Measurements from ENCODE around the gene MAP2K2.
"Not testable (repeated sequence)": the region's sequence is repeated elsewhere in the genome, so short reads cannot be mapped to it uniquely, and the experiment has no call there.

MAP2K2 gene

DNA sequence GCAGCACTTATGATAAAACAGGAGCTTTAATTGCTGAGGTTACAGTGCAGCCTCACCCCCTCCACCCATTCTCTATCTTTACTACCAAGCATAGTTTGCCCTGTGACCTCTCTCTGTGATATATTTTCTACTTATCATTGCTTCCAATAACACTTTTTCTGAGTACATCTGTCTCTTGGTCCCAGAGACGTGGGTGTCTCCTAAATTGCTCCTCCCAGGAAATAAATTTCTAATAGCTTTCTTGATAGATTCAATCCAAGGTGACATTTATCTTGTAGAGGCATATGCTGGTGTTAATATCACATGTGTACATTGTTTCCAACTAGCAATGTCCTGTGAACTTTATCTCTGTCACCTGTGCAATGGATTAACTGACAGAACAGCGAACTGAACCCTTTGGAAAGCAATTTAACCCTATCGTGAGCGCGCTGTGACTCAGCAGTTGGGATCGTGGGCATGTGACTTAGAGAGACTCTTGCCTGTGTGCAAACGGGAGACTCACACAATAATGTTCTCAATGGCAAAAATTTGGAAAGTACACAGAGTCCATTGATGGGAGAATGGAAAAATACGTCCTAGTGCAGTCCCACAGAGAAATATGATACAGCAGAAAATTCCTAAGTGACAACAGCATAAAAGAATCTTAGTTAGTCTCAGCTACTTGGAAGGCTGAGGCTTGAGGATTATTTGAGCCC, 7.0 kb upstream of the MAP2K2 start:
- DNase-seq (ENCODE audit: low read depth, low spot score): no peak

GRCh38 chr19:4129050-4129449, 5.1 kb upstream of the MAP2K2 start:
- not testable (repeated sequence) for DNase-seq (ENCODE audit: low read depth, low spot score)

- not testable (repeated sequence) for DNase-seq (ENCODE audit: low read depth, low spot score)
Measured at GRCh38 chr19:4127322-4127721, 3.4 kb upstream of the MAP2K2 start.

DNA sequence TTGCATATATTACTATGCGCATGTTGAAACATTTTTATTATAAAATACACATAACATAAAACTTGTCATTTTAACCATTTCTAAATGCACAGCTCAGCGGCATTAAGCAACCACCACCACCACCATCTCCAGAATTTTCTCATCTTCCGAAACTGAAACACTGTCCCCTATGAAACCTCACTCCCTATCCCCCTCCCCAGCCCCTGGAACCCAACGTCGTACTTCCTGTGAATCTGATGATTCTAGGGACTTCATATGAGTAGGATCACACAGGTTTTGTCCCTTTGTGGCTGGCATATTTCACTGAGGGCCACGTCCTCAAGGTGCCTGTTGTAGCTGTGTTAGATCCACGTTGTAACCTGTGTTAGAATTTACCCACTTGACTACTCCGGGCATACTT, 716 bp upstream of the MAP2K2 start:
- DNase-seq (ENCODE audit: low read depth, low spot score): no peak

GRCh38 chr19:4122480-4122879, 1.4 kb downstream of the MAP2K2 start:
- DNase-seq (ENCODE audit: low read depth, low spot score): no peak

DNA sequence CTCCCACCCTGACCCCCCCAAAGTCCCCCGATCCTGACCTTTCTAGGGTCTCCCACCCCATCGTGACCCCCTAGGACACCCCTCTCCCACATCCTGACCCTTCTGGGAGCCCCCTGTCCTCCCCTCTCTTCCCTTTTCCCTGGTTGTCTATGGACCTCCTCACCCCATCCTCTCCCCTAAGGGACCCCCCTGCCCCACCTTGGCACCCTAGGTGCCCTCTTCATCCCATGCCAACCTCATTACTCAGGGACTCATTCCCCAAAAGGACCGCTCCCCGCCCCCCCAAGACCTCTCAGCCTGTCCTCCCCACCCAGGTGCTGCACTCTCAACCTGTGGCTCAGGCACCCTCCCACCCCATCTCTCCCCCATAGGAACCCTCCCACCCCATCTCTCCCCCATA, 2.1 kb downstream of the MAP2K2 start:
- DNase-seq (ENCODE audit: low read depth, low spot score): no peak

GRCh38 chr19:4121273-4121612, 2.7 kb downstream of the MAP2K2 start:
- DNase-seq (ENCODE audit: low read depth, low spot score): no peak

DNA sequence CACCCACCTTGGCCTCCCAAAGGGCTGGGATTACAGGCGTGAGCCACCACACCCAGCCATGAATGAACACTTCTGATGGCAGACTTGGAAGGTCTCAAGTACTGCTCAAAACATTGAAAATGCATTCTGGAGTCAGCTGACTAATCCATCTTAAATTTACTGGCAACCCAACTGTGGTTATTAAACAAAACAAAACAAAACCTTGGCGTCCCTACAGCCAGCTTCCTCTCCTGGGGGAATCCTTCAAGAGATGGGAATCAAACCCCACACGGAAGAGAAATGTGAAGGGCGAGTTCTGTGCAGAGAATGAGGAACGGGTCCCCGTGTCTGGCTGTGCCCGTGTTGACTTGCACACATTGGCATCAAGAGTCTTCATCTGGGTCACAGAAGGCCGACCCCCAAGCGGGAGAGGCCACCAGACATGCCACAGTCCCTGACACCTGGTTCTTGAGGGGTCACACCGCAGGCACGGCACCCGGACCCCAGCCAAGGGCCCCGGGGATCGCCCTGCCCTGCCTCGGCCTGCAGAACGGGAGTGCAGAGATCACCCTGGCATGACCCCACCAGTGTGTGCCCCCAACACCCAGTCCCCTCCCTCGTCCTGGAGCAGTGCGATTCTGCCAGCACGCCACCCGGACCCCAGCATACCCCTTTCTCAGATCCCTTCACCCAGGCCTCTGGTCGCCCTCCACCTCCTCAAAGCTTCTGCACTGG, 3.2 kb downstream of the MAP2K2 start:
- DNase-seq (ENCODE audit: low read depth, low spot score): no peak

DNA sequence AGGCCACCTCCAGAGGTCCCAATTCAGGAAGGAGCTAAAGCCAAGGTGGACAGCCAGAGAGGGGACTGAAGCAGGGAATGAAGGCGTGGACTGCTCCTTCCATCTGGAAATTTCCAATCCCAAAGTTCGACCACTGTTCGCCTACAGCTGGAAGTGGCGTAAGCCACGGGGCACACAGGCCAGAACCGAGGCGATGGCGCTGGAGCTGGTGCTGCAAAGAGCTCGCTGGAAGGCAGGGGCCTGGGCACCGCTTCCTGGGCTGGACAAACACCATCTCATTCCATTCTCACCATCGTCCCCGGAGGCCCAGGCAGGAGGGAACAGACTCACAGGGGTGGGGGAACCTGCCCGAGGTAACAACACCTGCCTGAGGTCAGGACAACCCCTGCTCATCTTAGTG, 4.2 kb downstream of the MAP2K2 start:
- no peak for DNase-seq (ENCODE audit: low read depth, low spot score)

- no peak for DNase-seq (ENCODE audit: low read depth, low spot score)
Measured at GRCh38 chr19:4115818-4116385, 8.0 kb downstream of the MAP2K2 start.

- peak; percentile 34 for DNase-seq (ENCODE audit: low read depth, low spot score)
Measured at GRCh38 chr19:4115050-4115817, 8.7 kb downstream of the MAP2K2 start.

DNA sequence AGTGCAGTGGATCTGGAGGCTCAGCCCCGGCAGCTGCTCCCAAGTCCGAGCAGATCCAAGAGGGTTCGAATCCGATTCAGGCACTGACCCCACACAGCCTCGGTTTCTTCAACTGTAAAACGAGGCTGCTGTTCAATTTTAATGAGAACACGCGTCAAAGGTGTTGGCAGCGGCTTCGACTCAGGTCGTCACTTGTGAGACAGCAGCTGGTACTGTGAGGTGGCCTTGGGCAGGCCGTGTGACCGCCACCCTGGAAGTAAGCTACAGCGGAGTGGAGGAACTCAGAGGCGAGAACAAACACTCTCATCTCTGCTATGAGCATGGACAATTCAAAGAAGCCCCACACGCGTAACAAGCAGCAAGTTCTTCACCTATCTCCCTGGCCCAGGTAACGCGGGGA, 9.7 kb downstream of the MAP2K2 start:
- DNase-seq (ENCODE audit: low read depth, low spot score): no peak

DNA sequence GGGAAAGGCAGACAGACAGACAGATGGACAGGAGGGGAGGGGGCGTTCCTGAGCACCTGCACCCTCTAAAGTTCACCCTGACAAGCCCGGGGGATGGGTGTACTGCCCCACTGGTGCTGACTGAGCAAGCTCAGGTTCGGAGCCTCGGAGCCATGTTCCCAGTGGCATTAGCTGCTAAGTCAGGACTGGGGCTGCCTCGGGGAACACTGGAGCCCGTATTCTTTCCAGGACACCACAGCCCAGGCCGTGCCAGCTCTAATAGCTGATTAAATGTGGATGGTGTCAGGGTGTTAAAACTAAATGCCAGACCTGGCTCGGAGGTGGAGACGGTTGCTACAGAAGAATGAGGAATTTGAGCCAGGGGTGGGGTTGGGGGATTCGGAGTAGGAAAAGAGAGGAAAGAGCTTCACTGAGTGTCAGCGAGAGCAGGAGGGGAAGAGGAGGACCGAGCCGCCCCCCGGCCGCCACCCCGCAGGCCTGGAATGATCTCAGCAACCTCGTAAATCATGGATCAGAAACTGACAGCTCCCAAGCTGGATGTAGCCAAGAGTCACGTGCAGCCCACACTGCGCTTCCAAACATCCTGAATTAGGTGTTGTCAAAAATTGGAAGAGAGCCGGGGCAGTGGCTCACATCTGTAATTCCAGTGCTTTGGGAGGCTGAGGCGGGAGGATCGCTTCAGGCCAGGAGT, 10.4 kb downstream of the MAP2K2 start:
- DNase-seq (ENCODE audit: low read depth, low spot score): no peak

DNA sequence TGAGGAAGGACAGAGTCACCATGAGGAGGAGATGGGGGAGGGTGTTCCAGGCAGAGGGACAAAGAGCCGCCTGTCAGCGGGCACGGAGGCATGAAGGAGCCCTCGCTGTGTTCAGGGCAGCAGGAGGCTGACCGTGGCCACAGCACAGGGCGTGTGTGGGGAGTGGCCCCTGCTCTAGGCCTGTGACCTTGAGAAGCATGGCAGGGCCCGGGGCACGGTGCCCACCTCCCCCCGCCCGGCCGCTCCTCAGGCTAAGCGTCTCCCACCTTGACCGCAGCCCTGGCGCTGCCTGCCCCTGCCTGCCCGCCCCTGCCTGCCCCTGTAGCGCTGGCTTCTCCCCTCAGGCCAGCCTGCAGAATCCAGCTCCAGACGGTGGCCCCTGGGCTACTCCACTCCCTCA, 11.6 kb downstream of the MAP2K2 start:
- no peak for DNase-seq (ENCODE audit: low read depth, low spot score)

DNA sequence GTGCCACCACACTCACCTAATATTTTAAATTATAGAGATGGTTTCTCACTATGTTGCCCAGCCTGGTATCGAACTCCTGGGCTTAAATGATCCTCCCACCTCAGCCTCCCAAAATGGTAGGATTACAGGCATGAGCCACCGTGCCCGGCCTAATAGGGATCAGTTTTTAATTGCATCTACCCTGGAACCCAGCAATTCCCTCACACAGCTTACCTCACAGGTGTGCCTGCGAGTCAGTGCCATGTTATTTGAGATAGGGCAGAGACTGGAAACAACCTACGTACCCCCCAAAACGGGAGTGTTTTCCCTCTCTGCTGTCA, 14.3 kb downstream of the MAP2K2 start:
- DNase-seq (ENCODE audit: low read depth, low spot score): no peak

DNA sequence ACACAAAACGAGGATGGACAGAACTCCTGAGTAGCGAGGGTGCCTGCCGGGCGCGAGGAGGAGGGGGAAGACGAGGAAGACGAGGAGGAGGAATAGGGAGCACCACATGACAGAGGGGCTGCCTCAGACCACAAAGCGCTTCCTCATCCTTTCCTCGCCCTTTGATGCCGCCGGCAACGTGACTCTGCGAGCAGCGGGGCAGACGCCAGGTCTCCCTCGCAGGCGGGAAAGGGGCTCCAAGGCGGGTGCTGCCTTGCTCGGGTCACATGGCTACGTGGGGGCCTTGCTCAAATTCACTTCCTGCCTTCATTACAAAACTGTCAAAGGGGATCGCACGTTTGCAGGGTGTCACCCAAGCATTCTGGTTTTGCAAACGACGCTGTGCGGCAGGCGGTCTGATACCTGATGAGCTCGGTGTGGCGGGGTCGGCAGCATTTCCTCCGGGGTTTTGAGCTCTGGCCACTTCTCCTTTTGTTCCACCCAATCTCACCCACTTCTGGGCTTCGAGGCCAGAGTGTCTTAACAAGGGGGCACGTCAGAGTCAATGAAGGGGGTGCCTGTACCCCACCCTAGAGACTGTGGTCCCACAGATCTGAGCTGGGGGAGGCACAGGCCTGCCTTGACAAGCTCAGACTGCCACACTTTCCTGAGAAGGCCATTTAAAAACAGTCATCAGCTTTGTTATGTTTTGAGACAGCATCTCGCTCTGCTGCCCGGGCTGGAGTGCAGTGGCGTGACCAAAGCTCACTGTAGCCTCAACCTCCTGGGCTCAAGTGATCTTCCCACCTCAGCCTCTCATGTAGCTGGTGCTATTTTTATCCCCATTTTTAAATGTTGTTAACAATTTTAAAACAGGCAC, 14.9 kb downstream of the MAP2K2 start:
- DNase-seq (ENCODE audit: low read depth, low spot score): peak; percentile 37

DNA sequence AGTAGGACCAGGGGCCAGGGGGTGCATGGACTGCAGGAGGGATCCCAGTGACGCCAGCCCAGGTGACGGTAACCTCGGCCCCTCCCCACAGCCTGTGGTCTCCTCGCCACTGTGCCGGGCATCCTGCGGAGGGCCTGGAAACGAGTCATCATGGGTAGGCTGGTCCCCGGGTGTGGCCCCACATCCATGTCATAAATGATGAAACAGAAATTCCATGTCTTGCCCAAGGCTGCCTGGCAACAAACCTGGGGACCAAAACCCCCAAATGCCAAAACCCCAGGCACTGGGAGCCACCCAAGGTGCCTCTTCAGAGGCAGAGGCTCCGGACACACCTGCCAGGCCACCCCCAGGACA, 20.9 kb downstream of the MAP2K2 start:
- no peak for DNase-seq (ENCODE audit: low read depth, low spot score)

DNA sequence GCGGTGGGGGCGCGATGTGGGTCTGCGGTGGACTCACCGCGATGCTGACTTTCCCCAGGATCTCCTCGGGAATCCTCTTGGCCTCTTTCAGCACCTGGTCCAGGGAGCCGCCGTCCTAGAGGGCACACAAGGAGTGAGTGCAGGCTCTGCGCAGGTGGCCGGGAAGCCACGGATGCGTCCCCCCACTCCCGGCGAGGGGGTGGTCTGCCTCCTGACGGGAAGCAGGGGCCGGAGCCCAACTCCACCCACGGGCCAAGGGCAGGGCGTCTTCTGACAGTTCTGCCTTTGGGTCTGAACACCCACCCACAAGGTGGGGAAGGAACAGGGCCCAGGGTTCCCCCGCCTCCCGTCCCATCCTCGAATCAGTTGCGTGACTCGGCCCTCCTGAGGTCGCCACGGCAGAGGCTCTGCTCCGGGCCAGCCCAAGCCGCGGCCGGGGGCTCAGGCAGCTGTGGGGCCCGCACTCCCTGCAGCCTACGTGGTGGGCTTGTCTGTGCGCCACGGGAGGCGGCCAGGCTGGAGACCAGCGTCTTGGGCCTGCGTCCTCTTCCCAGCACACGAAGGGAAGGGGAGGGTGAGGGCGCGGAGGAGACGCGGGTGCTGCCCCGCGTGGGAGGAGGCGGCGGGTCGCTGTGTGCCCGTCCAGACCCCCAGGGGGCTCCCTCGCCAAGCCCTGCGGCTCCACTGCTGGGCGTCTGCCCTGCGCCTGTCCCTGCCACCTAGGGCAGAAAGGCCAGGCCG, 21.4 kb downstream of the MAP2K2 start:
- DNase-seq (ENCODE audit: low read depth, low spot score): no peak

GRCh38 chr19:4101496-4101770, 22.5 kb downstream of the MAP2K2 start:
- no peak for DNase-seq (ENCODE audit: low read depth, low spot score)

GRCh38 chr19:4100647-4101495, 23.1 kb downstream of the MAP2K2 start:
- DNase-seq (ENCODE audit: low read depth, low spot score): no peak
